B cell (primary cell): ENCODE measurements around the gene STX10. TPM values are rescaled to one million over a fixed set of nuclear protein-coding genes. Genes with fewer than 3 reads are reported as not detected.

Experiments
- ATAC-seq: fragments of 200-7000 bp; cut with Tn5 transposase; one replicate; pipeline ENCODE4 v1.10.0; 2021; ENCODE audit warnings: low read depth, mild to moderate bottlenecking, moderate number of reproducible peaks, moderate library complexity
- CTCF ChIA-PET: fragments of 350-600 bp; sonication (Branson Sonifier 250); formaldehyde crosslinking; loops from one replicate; lab custom pipeline; 2021; ENCODE audit warnings: antibody characterized with exemption, inconsistent platforms; lab: Charles Lee
- POLR2A ChIA-PET: fragments of 350-600 bp; sonication (Branson Sonifier 250); formaldehyde crosslinking; loops from one replicate; lab custom pipeline; 2021; ENCODE audit warnings: antibody characterized with exemption; lab: Charles Lee
- DNase-seq: peaks from one replicate; pipeline ENCODE4 v3.0.0; 2013
- H2AFZ ChIP-seq: 2 replicates; pipeline ENCODE4 v1.6.1; 2012; ENCODE audit warnings: mild to moderate bottlenecking, low read depth, low read length; ENCODE audit not compliant: insufficient read depth, poor library complexity, severe bottlenecking
- H3K27ac ChIP-seq, 2 donors: 1 replicate in 1 of 2; 2 replicates in 1 of 2; pipeline ENCODE4 v1.5.1; 2012 to 2013; ENCODE audit warnings: low read length in 2 of 2, mild to moderate bottlenecking in 2 of 2, moderate library complexity in 1 of 2
- H3K27me3 ChIP-seq, 4 experiments: fragments of 200-600 bp in 1 of 4; sonication (generic) in 1 of 4; replicated peaks in 1 of 4; 1 replicate in 2 of 4; 2 replicates in 2 of 4; pipeline versions ENCODE4 v1.6.1 to v1.7.0; 2013 to 2016; ENCODE audit warnings: low read length in 3 of 4, mild to moderate bottlenecking in 2 of 4, mixed read lengths in 1 of 4, moderate library complexity in 1 of 4; ENCODE audit not compliant: insufficient read depth in 4 of 4, control insufficient read depth in 3 of 4; ENCODE audit errors: control extremely low read depth in 1 of 4
- H3K36me3 ChIP-seq, 2 experiments: replicated peaks in 1 of 2; 1 replicate in 1 of 2; 2 replicates in 1 of 2; pipeline versions ENCODE4 v1.6.1 to v1.7.1; 2013; ENCODE audit warnings: low read length in 1 of 2; ENCODE audit not compliant: insufficient read depth in 2 of 2, control insufficient read depth in 1 of 2; ENCODE audit errors: control extremely low read depth in 1 of 2, extremely low read depth in 1 of 2
- H3K4me1 ChIP-seq, 2 donors: fragments of 200-600 bp in 1 of 2; sonication (generic) in 1 of 2; 1 replicate in 1 of 2; 2 replicates in 1 of 2; pipeline versions ENCODE4 v1.5.1 to v1.6.1; 2013 to 2017; ENCODE audit warnings: low read length in 2 of 2; ENCODE audit not compliant: control insufficient read depth in 2 of 2, insufficient read depth in 2 of 2
- H3K4me2 ChIP-seq: replicated peaks from 2 replicates; pipeline ENCODE3; 2012; ENCODE audit warnings: mild to moderate bottlenecking, low read depth, low read length; ENCODE audit not compliant: poor library complexity, severe bottlenecking
- H3K4me3 ChIP-seq, 5 experiments: fragments of 200-600 bp in 1 of 5; sonication (generic) in 1 of 5; 1 replicate in 3 of 5; 2 replicates in 2 of 5; pipeline versions ENCODE4 v1.5.1 to v1.7.0; 2011 to 2016; ENCODE audit warnings: low read length in 4 of 5, mild to moderate bottlenecking in 4 of 5, low read depth in 2 of 5, control low read depth in 1 of 5, moderate library complexity in 1 of 5; ENCODE audit not compliant: insufficient read depth in 1 of 5; ENCODE audit errors: control extremely low read depth in 1 of 5, extremely low read depth in 1 of 5
- H3K79me2 ChIP-seq: fragments of 200-600 bp; sonication (generic); one replicate; pipeline ENCODE4 v1.6.0; 2016; ENCODE audit warnings: low read length; ENCODE audit not compliant: control insufficient read depth, insufficient read depth
- H3K9ac ChIP-seq: fragments of 200-600 bp; sonication (generic); 2 replicates; pipeline ENCODE4 v1.6.1; 2017; ENCODE audit warnings: mild to moderate bottlenecking, low read length, moderate library complexity
- H3K9me3 ChIP-seq, 3 donors: one replicate each; pipeline versions ENCODE4 v1.6.1 to v1.7.1; 2013; ENCODE audit warnings: low read length in 2 of 3; ENCODE audit not compliant: control insufficient read depth in 2 of 3, insufficient read depth in 1 of 3; ENCODE audit errors: control extremely low read depth in 1 of 3
- H4K20me1 ChIP-seq: 2 replicates; pipeline ENCODE4 v1.6.0; 2012; ENCODE audit warnings: mild to moderate bottlenecking, low read length; ENCODE audit not compliant: insufficient read depth, control insufficient read depth, poor library complexity, severe bottlenecking
- H3K27ac Mint-ChIP-seq: one replicate; pipeline ENCODE4 v1.8.0; 2021; ENCODE audit warnings: mixed read lengths
- H3K27me3 Mint-ChIP-seq: one replicate; pipeline ENCODE4 v1.8.0; 2021; ENCODE audit warnings: mixed read lengths
- H3K4me1 Mint-ChIP-seq: one replicate; pipeline ENCODE4 v1.8.0; 2021; ENCODE audit warnings: mixed read lengths
- H3K4me3 Mint-ChIP-seq: one replicate; pipeline ENCODE4 v1.8.0; 2021; ENCODE audit warnings: mixed read lengths
- H3K9me3 Mint-ChIP-seq: one replicate; pipeline ENCODE4 v1.8.0; 2022; ENCODE audit warnings: mixed read lengths; ENCODE audit not compliant: insufficient read depth
- CTCF ChIP-seq: fragments of 200-600 bp; IDR thresholded peaks from one replicate; pipeline ENCODE4 v1.8.0; 2022; ENCODE audit warnings: antibody characterized with exemption, mild to moderate bottlenecking
- EZH2 ChIP-seq: IDR thresholded peaks from 2 replicates; pipeline ENCODE4 v1.6.1; 2012; ENCODE audit warnings: borderline replicate concordance, low read depth, mild to moderate bottlenecking, moderate library complexity, low read length; ENCODE audit not compliant: insufficient read depth, poor library complexity, severe bottlenecking
- WGBS: methylation state at CpG from one replicate; pipeline ENCODE4 v1.1.5; 2013; ENCODE audit warnings: missing lambda C conversion rate; ENCODE audit not compliant: insufficient coverage; 5-methylcytosine and 5-hydroxymethylcytosine counted together
- intact Hi-C: fragments of 100-400 bp; cut with micrococcal nuclease; formaldehyde crosslinking; loops from one replicate; pipeline ENCODE4 v1.10.0; 2022
- polyA plus RNA-seq: library from polyadenylated mRNA; depleted of rRNA; stranded (reverse); fragments of >200 nt; gene quantifications from 2 replicates; pipeline ENCODE4 v1.2.3, GENCODE V29; 2012
- total RNA-seq, 2 donors: library from RNA; stranded (reverse); fragments of 120-200 nt in 1 of 2; gene quantifications; 1 replicate in 1 of 2; 2 replicates in 1 of 2; pipeline versions ENCODE4 v1.2.3 to v1.2.4, GENCODE V29; 2013 to 2022

STX10 gene
- total and polyA plus RNA-seq, 2 donors (not counting 1 experiment from before 2014, with no cell fraction given) = 59.0 to 147 TPM

DNA sequence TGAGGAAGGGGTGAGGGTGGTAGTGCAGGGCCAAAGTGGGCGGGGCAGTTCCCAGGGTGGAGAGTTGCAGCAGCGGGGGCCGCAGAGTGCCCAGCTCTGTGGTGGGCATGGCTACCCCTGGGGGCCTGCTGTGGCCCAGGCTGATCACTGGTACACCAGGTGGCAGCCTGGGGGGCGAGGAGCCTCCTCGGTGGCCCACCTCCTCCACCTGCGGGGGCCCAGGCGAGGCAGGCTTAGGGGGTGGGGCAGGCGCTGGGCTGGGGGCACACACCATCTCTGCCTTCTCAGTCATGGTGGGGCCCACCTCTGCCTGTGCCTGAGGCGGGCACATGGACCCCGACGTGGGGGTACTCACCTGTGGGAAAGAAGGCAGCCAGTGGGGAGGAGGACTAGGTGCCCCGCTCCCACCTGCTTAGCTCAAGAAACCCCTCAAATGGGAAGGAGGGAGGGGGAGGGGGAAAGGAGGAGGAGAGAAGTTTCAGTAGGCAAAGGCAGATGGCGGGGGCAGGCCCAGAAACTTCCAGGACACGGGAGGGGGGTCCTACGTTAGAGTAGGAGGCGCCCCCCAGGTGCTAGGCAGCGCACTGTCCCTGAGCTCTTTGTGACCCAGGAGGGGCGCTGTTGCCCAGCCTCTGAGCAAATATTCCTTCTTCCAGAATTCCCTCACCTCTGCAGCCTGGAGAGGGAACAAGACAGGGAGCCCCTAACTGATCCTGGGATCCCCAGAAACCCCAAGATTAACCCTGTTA is 49.2 kb downstream of the STX10 start:
- peaks cover 59% of the 10 kb centered on the region for H3K79me2 ChIP-seq

More for the DNA sequence above, 49.2 kb downstream of the STX10 start:
- peak overlapping the region; percentile 83 to 100 for H3K27ac ChIP-seq
- no peaks in the 10 kb centered on the region for H3K27me3 Mint-ChIP-seq
- CTCF ChIA-PET = interaction anchor here (0.6 to 2.8 kb wide), 16 partner anchors 15 to 565 kb away, joined by 3 to 14 read pairs (median 4); partner anchors contain the start of gene NACC1
- no peak for ATAC-seq
- peak overlapping the region; percentile 100 for H3K27ac Mint-ChIP-seq
- POLR2A ChIA-PET = interaction anchor here (0.6 to 3.5 kb wide), 12 partner anchors 15 to 758 kb away, joined by 3 to 21 read pairs (median 6); partner anchors contain the start of genes IER2, NACC1, STX10 and TRMT1
- H3K9me3 ChIP-seq = peaks cover 0 to 4% (median 0%) of the 10 kb centered on the region in 3 donors
- peak overlapping the region; percentile 97 for H3K4me3 Mint-ChIP-seq
- peak; percentile 54 for DNase-seq
- H3K9me3 Mint-ChIP-seq = no peaks in the 10 kb centered on the region
- H3K27me3 ChIP-seq = no peaks in the 10 kb centered on the region
- peaks cover 3 to 29% of the 10 kb centered on the region in 2 experiments for H3K36me3 ChIP-seq
- H3K4me1 Mint-ChIP-seq = peaks cover 71% of the 10 kb centered on the region
- TF ChIP-seq EZH2 (no peak), CTCF (peak; percentile 46)
- intact Hi-C loops = loop anchor here (5.0 kb wide), 5 partner anchors 161 to 1281 kb away; partner anchors contain the start of genes ADGRE5 and RFX1
- peaks cover 40 to 72% of the 10 kb centered on the region in 2 donors for H3K4me1 ChIP-seq
- no peak overlapping the region for H2AFZ ChIP-seq
- peak overlapping the region; percentile 99 for H3K4me2 ChIP-seq
- H3K9ac ChIP-seq = peak overlapping the region; percentile 84
- 19% methylated on average over 12 of the region's 18 CpGs for WGBS
- peaks cover 34% of the 10 kb centered on the region for H4K20me1 ChIP-seq
- H3K4me3 ChIP-seq = peak overlapping the region; percentile 92 to 98 (median 96)
